Measurements from ENCODE around the gene TAOK2.
A peak's percentile ranks its signal among the peaks of the same experiment; 100 is the strongest.

The TAOK2 gene

GRCh38 chr16:29995324-29995910, 21.7 kb downstream of the TAOK2 start, which contains the start of gene HIRIP3 (continued):
- TF ChIP-seq ZNF473 (tag by site-specific recombination; IDR thresholded peaks at IDR 0.05): peak; percentile 78
- peak; percentile 13; the same call in 1 of the 2 replicates for TF ChIP-seq ZBTB21 (tag by site-specific recombination; IDR thresholded peaks at IDR 0.05)
- no peak for TF ChIP-seq ZNF132 (tag by site-specific recombination; IDR thresholded peaks at IDR 0.05; ENCODE audit: borderline replicate concordance)
- TF ChIP-seq ZNF146 (tag by site-specific recombination; IDR thresholded peaks at IDR 0.05): 0 out of 2 replicates have a peak, but pooled peaks have one; percentile 45
- no peak for TF ChIP-seq GFI1B (tag by site-specific recombination; IDR thresholded peaks at IDR 0.05)
- TF ChIP-seq GLIS1 (tag by site-specific recombination; IDR thresholded peaks at IDR 0.05): peak; percentile 92
- peak; percentile 14; the same call in 1 of the 2 replicates for TF ChIP-seq ZSCAN5A (tag by site-specific recombination; IDR thresholded peaks at IDR 0.05)
- no peak for TF ChIP-seq ZNF112 (tag by site-specific recombination; IDR thresholded peaks at IDR 0.05)
- TF ChIP-seq ZNF175 (tag by site-specific recombination; IDR thresholded peaks at IDR 0.05): no peak
- no peak for TF ChIP-seq ZNF16 (tag by site-specific recombination; IDR thresholded peaks at IDR 0.05; ENCODE audit: low read depth)
- peak; percentile 95 for TF ChIP-seq ZXDB (tag by site-specific recombination; IDR thresholded peaks at IDR 0.05)
- TF ChIP-seq ZBTB10 (tag by site-specific recombination; IDR thresholded peaks at IDR 0.05): no peak
- peak; percentile 68; the same call in 1 of the 2 replicates for TF ChIP-seq GLI4 (tag by site-specific recombination; IDR thresholded peaks at IDR 0.05)
- TF ChIP-seq, protein P1, sequence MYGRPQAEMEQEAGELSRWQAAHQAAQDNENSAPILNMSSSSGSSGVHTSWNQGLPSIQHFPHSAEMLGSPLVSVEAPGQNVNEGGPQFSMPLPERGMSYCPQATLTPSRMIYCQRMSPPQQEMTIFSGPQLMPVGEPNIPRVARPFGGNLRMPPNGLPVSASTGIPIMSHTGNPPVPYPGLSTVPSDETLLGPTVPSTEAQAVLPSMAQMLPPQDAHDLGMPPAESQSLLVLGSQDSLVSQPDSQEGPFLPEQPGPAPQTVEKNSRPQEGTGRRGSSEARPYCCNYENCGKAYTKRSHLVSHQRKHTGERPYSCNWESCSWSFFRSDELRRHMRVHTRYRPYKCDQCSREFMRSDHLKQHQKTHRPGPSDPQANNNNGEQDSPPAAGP (tag by site-specific recombination; IDR thresholded peaks at IDR 0.05): peak; percentile 93
- TF ChIP-seq BCL11B (tag by site-specific recombination; IDR thresholded peaks at IDR 0.05; ENCODE audit: low read depth): no peak
- TF ChIP-seq KLF10 (tag by site-specific recombination; IDR thresholded peaks at IDR 0.05): no peak; the same call in 1 of the 2 replicates
- TF ChIP-seq, protein P2, sequence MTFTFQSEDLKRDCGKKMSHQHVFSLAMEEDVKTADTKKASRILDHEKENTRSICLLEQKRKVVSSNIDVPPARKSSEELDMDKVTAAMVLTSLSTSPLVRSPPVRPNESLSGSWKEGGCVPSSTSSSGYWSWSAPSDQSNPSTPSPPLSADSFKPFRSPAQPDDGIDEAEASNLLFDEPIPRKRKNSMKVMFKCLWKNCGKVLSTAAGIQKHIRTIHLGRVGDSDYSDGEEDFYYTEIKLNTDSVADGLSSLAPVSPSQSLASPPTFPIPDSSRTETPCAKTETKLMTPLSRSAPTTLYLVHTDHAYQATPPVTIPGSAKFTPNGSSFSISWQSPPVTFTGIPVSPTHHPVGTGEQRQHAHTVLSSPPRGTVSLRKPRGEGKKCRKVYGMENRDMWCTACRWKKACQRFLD (tag by site-specific recombination; IDR thresholded peaks at IDR 0.05): no peak
- peak; percentile 92 for TF ChIP-seq SP7 (tag by site-specific recombination; IDR thresholded peaks at IDR 0.05)
- no peak for TF ChIP-seq ZNF19 (tag by site-specific recombination; IDR thresholded peaks at IDR 0.05; ENCODE audit: low read depth)
- TF ChIP-seq ZNF223 (tag by site-specific recombination; IDR thresholded peaks at IDR 0.05): no peak
- TF ChIP-seq FEZF1 (tag by site-specific recombination; IDR thresholded peaks at IDR 0.05): 0 out of 2 replicates have a peak, but pooled peaks have one; percentile 9
- TF ChIP-seq ZNF18 (tag by site-specific recombination; IDR thresholded peaks at IDR 0.05): peak; percentile 9; the same call in 1 of the 2 replicates
- TF ChIP-seq HOXD13 (CRISPR knock-in tag; IDR thresholded peaks at IDR 0.05; ENCODE audit: borderline replicate concordance): no peak
- TF ChIP-seq HOXC10 (CRISPR knock-in tag; IDR thresholded peaks at IDR 0.05): no peak
- no peak for TF ChIP-seq ZNF274 (IDR thresholded peaks at IDR 0.05; ENCODE audit: low read length)
- no peak for TF ChIP-seq ZNF274 (tag by site-specific recombination; IDR thresholded peaks at IDR 0.05; ENCODE audit: borderline replicate concordance)
- no peak for TF ChIP-seq ZNF654 (tag by site-specific recombination; IDR thresholded peaks at IDR 0.05; ENCODE audit: low read depth)
- TF ChIP-seq KLF7 (tag by site-specific recombination; IDR thresholded peaks at IDR 0.05; ENCODE audit: borderline replicate concordance): peak; percentile 71; the same call in 1 of the 2 replicates
- TF ChIP-seq, protein P3, sequence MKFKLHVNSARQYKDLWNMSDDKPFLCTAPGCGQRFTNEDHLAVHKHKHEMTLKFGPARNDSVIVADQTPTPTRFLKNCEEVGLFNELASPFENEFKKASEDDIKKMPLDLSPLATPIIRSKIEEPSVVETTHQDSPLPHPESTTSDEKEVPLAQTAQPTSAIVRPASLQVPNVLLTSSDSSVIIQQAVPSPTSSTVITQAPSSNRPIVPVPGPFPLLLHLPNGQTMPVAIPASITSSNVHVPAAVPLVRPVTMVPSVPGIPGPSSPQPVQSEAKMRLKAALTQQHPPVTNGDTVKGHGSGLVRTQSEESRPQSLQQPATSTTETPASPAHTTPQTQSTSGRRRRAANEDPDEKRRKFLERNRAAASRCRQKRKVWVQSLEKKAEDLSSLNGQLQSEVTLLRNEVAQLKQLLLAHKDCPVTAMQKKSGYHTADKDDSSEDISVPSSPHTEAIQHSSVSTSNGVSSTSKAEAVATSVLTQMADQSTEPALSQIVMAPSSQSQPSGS (tag by site-specific recombination; IDR thresholded peaks at IDR 0.05; ENCODE audit: low read depth): no peak
- no peak for TF ChIP-seq ZNF37A (tag by site-specific recombination; IDR thresholded peaks at IDR 0.05)
- no peak for TF ChIP-seq ZNF138 (tag by site-specific recombination; IDR thresholded peaks at IDR 0.05; ENCODE audit: borderline replicate concordance)

Data from HEK293 (cell line).